ENCODE results near the gene FHL2.

- TF ChIP-seq EZH2 (IDR thresholded peaks at IDR 0.05) = no peak
- TF ChIP-seq POLR2AphosphoS5 (IDR thresholded peaks at IDR 0.05; ENCODE audit: borderline replicate concordance, low read depth, low read length) = no peak
Measured at GRCh38 chr2:105338020-105338385, 60.8 kb downstream of the FHL2 start.
